Measurements from ENCODE around the gene ARHGAP24.

DNA sequence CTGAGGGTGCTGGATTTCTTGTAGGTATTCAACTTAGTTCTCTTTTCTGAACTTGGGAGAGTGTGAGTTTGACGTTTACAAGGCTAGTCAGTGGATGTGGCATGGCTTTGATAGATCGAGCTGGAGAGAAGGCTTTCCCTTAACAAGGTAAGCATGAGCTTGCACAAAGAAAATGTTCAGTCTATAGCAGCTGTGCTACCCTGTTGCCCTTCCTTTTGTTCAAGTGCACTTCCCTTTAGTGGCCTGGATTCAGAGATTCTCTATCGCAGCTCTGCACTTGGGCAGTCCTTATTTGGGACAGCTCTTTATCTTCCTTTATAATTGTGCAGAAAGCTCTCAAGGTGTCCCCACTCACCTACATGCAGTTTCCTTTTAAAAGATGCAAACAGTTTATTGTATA, 198.0 kb downstream of the ARHGAP24 start:
- TF ChIP-seq, protein P1, sequence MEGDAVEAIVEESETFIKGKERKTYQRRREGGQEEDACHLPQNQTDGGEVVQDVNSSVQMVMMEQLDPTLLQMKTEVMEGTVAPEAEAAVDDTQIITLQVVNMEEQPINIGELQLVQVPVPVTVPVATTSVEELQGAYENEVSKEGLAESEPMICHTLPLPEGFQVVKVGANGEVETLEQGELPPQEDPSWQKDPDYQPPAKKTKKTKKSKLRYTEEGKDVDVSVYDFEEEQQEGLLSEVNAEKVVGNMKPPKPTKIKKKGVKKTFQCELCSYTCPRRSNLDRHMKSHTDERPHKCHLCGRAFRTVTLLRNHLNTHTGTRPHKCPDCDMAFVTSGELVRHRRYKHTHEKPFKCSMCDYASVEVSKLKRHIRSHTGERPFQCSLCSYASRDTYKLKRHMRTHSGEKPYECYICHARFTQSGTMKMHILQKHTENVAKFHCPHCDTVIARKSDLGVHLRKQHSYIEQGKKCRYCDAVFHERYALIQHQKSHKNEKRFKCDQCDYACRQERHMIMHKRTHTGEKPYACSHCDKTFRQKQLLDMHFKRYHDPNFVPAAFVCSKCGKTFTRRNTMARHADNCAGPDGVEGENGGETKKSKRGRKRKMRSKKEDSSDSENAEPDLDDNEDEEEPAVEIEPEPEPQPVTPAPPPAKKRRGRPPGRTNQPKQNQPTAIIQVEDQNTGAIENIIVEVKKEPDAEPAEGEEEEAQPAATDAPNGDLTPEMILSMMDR (IDR thresholded peaks at IDR 0.05): no peak
- TF ChIP-seq POLR2A (IDR thresholded peaks at IDR 0.05): no peak

All from esophagus squamous epithelium (tissue), 4 donors.